Stimulated activated CD8-positive, alpha-beta memory T cell treated with anti-CD3 and anti-CD28 coated beads, Interleukin-15, amount 100 ng/mL, for 24 hours (primary cell): ENCODE results near the gene PAX1.

Experiments used
- DNase-seq: peaks from one replicate; pipeline ENCODE4 v3.0.0-alpha.2; 2020; ENCODE audit warnings: low read depth

PAX1 gene

DNA sequence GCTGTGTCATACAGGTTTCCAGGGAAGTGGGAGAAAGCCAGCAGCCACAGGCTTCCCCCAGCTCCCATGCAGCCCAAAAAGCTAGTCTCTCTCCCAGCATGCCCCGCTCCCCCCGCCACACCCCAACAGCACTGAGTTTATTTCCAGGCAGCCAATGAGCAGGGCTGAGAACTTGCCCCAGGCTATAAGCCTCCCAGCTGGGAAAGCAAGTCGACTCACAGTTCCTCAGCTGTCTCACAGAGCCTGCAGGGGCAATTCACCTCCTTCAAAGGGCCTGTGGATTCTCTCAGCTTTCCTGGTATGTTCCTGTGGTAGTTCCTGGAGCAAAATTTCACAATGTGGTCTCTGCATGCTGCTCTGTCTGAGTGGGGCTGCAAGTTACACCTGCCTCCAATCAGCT lies 34.2 kb downstream of the PAX1 start:
- no peak for DNase-seq

DNA sequence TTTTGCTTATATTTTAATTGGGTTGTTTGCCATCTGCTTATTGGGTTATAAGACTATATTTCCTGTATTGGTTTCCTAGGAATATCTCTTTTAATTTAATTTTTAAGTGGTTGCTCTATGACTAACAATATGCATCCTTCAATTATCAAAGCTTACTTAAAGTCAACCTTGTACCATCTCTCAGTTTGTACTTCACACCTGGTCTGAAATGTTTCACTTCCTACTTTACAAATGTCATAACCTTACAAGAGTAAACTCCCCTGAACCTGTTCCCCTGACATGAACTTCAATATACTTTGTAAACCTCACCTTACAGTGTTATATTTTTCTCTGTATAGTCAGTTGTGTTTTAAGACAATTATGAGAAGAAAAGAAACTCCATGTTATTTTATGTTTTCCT lies 35.8 kb downstream of the PAX1 start:
- no peak for DNase-seq

DNA sequence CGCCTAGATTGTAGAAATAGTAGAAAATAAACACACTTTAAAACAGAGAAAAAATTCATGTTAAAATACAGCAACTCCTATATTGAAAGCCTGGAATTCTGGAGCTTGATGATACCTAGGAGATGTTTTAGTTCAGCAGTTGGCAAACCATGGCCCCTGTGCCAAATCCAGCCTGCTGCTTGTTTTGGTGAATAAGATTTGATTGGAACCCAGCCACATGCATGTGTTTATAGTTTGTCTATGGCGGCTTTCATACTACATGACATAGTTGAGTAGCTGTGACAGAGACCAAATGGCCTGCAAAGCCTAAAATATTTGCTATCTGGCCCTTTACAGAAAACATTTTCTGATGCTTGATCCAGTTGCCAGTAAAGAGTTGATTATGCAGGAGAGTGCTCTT lies 57.2 kb downstream of the PAX1 start:
- no peak for DNase-seq

DNA sequence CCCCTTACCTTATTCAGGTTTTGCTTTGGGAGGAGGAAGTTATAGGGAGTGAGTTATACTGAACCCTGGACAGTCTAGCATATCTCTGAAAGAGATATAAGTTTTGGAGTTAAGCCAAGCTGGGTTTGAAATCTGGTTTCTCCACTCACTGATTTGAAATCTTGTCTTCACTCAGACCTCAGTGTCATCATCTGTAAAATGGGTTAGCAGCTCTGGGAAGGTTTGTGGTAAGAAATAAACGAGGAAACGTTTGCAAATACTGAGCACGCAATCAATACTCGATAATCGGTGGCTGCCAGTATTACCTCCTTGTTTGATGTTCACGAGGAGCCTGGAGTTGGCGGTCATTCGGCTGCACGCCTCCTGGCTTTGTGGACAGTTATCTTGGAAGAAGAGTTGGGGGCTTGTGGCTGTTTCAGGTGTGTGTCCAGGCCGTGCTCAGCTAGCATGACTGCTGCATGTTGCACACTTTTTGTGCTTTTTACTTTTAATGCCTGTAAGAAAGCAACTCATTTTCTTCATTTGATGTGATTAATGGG lies 61.8 kb downstream of the PAX1 start:
- no peak for DNase-seq

DNA sequence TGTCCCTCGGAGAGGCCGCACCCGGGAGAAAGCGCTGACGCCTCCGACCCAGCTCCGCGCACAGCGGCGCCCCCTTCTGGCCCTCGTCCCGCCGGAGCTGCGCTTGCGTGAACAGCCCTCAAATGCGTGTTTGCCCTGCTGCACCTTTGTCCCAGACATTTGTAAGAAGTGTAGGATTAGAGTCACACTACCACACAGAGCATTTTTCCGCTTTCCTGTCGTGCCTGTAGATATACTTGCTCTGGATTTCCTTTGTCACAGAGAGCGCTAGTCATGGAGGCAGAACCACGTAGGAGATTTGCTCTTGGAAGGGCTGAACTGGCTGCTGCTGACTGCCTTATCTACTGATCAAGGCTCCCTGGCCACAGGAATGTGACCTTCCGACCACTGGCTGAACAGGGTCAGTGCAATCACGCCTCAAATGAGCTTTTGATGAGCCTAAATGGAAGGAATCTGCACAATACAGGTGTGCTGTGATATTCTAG lies 62.3 kb downstream of the PAX1 start:
- no peak for DNase-seq
